Uterus (tissue), 4 donors: ENCODE data around the gene SLC15A4. TPM values are rescaled to one million over a fixed set of nuclear protein-coding genes. Genes with fewer than 3 reads are reported as not detected.

Experiments used
- DNase-seq, 2 donors: peaks; one replicate each; pipeline ENCODE4 v3.0.0-alpha.2; 2019 to 2020
- H3K27ac ChIP-seq, 2 donors: fragments of 200-600 bp; sonication (generic); 1 replicate in 1 of 2; 2 replicates in 1 of 2; pipeline ENCODE4 v1.5.1; 2016 to 2018
- H3K27me3 ChIP-seq, 2 donors: fragments of 200-600 bp; sonication (generic); one replicate each; pipeline ENCODE4 v1.5.1; 2018 to 2019; ENCODE audit warnings: control low read depth in 1 of 2
- H3K36me3 ChIP-seq, 2 donors: fragments of 200-600 bp; sonication (generic); one replicate each; pipeline ENCODE4 v1.5.1; 2019; ENCODE audit warnings: control low read depth in 1 of 2
- H3K4me1 ChIP-seq, 2 donors: fragments of 200-600 bp; sonication (generic); one replicate each; pipeline ENCODE4 v1.5.1; 2018 to 2019; ENCODE audit warnings: control low read depth in 1 of 2
- H3K4me3 ChIP-seq, 2 donors: fragments of 200-600 bp; sonication (generic); 1 replicate in 1 of 2; 2 replicates in 1 of 2; pipeline ENCODE4 v1.5.1; 2018 to 2019; ENCODE audit warnings: mild to moderate bottlenecking in 1 of 2
- H3K9me3 ChIP-seq, 2 donors: fragments of 200-600 bp; sonication (generic); one replicate each; pipeline ENCODE4 v1.5.1; 2019; ENCODE audit warnings: control low read depth in 1 of 2
- CTCF ChIP-seq, 4 experiments: fragments of 200-600 bp in 2 of 4; fragments of 450-650 bp in 2 of 4; sonication (generic) in 2 of 4; IDR thresholded peaks; one replicate each; pipeline ENCODE4 v1.5.1; 2016 to 2019; ENCODE audit warnings: antibody characterized with exemption in 4 of 4, mild to moderate bottlenecking in 2 of 4, moderate library complexity in 1 of 4
- POLR2A ChIP-seq, 2 donors: fragments of 450-650 bp; IDR thresholded peaks; one replicate each; pipeline ENCODE4 v1.6.1; 2016; ENCODE audit warnings: antibody characterized with exemption in 2 of 2, mild to moderate bottlenecking in 1 of 2, moderate library complexity in 1 of 2
- intact Hi-C: fragments of 100-400 bp; cut with DNase I; formaldehyde crosslinking; loops from one replicate; pipeline ENCODE4 v1.15.1; 2023; ENCODE audit warnings: low total_unique reads
- total RNA-seq, 4 donors: library from RNA; depleted of rRNA in 3 of 4; stranded (reverse); fragments of >200 nt in 3 of 4; gene quantifications; one replicate each; pipeline versions ENCODE4 v1.1.0 to v1.2.4, GENCODE V29; 2014 to 2023
- donor health status: DM: yes; HTN: yes; CAD: no.

SLC15A4 gene
- total RNA-seq, 4 donors from 2014 or later: 40.9 to 62.8 (median 52.1) TPM

DNA sequence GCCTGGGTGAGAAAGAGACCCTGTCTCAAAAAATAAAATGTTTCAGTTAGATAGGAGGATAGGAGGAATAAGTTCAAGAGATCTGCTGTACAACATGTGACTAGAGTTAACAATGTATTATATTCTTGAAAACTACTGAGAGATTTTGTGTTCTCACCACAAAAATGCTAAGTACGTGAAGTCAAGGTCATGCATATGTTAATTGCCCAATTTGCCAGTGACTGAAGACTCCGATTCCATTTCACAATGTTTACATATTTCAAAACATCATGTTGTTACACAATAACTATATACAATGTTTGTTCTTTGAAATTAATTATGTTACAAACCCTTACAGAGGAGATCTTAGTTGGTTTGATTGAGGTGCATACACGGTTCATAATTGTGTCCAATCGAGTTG, 52.1 kb downstream of the SLC15A4 start:
- no peaks in the 10 kb centered on the region for H3K4me1 ChIP-seq
- no peaks in the 10 kb centered on the region for H3K36me3 ChIP-seq
- H3K27ac ChIP-seq: no peak overlapping the region
- DNase-seq: no peak
- H3K27me3 ChIP-seq: no peaks in the 10 kb centered on the region
- intact Hi-C loops: no loop called here
- H3K4me3 ChIP-seq: no peak overlapping the region
- H3K9me3 ChIP-seq: no peaks in the 10 kb centered on the region
- TF ChIP-seq POLR2A (IDR thresholded peaks at IDR 0.05) (no peak), CTCF (IDR thresholded peaks at IDR 0.05) (no peak)

DNA sequence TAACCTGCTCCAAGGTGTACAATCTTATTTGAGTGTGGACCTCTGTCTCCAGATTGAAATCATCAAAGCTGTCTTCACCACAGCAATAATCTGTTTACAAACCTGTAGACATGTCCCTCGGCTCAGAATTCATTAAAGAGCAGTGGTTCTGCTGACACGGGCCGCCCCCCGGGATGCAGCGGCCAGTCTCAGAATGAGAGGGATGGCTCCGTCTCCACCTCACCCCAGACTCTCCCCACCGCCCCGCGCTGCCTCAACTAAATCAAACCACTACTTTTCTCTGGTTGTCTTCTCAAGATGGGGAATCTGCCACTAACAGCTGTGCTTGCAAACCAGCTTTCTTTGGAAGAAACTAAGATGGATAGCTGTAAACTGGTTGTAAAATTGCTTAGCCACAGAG, 56.2 kb downstream of the SLC15A4 start:
- no peak for DNase-seq
- Histone ChIP-seq H3K27ac (no peak overlapping the region), H3K4me3 (no peak overlapping the region), H3K36me3 (no peaks in the 10 kb centered on the region), H3K4me1 (no peaks in the 10 kb centered on the region), H3K9me3 (no peaks in the 10 kb centered on the region), H3K27me3 (no peaks in the 10 kb centered on the region)
- no peak for TF ChIP-seq CTCF (IDR thresholded peaks at IDR 0.05)
- no peak for TF ChIP-seq POLR2A (IDR thresholded peaks at IDR 0.05)
- intact Hi-C loops: no loop called here

- no peaks in the 10 kb centered on the region for H3K9me3 ChIP-seq
- no peaks in the 10 kb centered on the region for H3K27me3 ChIP-seq
- intact Hi-C loops: no loop called here
- DNase-seq: no peak
- no peak overlapping the region for H3K4me3 ChIP-seq
- H3K27ac ChIP-seq: no peak overlapping the region
- no peaks in the 10 kb centered on the region for H3K36me3 ChIP-seq
- H3K4me1 ChIP-seq: no peaks in the 10 kb centered on the region
- TF ChIP-seq CTCF (IDR thresholded peaks at IDR 0.05) (no peak), POLR2A (IDR thresholded peaks at IDR 0.05) (no peak)
Measured at GRCh38 chr12:128766738-128767501, 56.8 kb downstream of the SLC15A4 start.

DNA sequence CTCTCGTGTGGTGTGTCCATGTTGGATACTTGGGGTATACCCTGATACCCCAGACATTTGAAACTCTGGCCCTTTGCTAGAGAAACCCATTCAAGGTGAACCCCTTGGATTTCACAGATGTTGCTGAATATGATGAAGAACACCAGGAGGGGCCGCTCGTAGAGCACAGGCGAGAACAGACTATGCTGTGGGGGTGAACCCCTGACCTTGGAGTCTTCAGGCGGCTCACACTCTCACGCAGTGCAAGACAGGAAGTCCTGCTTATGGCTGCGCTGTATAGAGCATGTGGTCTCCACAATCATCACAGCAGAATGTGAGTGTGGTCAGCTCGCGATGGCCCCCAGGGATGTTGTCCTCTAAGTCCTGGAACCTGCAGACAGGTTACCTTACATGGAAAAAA, 60.4 kb downstream of the SLC15A4 start:
- H3K27ac ChIP-seq: no peak overlapping the region
- H3K36me3 ChIP-seq: no peaks in the 10 kb centered on the region

More for the DNA sequence above, 60.4 kb downstream of the SLC15A4 start:
- DNase-seq: no peak
- Histone ChIP-seq H3K4me1 (no peaks in the 10 kb centered on the region), H3K9me3 (no peaks in the 10 kb centered on the region), H3K4me3 (no peak overlapping the region), H3K27me3 (no peaks in the 10 kb centered on the region)
- TF ChIP-seq POLR2A (IDR thresholded peaks at IDR 0.05): no peak
- no peak for TF ChIP-seq CTCF (IDR thresholded peaks at IDR 0.05)
- intact Hi-C loops: no loop called here
